IPS-18c (cell line): ENCODE measurements around the gene ACTN4.

Experiments
- H3K4me3 ChIP-seq: 2 replicates; pipeline ENCODE4 v1.7.0; 2013; ENCODE audit warnings: low read depth, mild to moderate bottlenecking, low read length, moderate library complexity; ENCODE audit not compliant: insufficient read depth
- H3K9me3 ChIP-seq: one replicate; pipeline ENCODE4 v1.6.1; 2013; ENCODE audit warnings: mild to moderate bottlenecking, low read length, moderate library complexity; ENCODE audit not compliant: control insufficient read depth, insufficient read depth

ACTN4 gene

DNA sequence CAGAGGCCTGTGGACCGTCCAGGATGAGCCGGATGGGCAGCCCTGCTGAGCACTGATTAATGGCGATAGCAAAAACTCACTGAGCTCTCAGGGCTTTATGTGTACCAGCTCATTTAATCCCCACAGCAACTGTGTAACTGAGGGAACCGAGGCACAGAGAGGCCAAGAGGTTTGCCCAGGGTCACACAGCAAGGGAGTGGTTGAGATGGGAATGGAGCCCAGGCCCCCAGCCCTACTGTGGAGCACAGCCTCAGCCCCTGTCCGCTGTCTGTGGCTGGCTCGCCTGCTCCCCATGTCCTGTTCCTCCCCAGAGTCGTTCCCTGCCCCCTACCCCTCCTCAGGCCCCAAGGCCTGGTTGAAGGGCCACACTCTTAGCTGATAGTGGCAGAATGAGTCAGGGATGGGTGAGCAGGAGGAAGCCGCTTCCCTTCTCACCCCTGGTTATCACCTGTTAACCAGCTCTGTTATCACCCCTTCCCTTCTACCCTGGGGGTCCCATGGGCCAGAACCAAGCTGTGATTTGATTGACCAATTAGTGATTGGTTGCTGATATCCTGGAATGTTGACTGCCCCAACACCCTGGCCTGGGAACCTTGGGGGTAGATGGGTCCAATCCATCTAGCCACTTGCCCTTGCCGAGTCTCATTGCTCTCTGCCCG lies 75.6 kb downstream of the ACTN4 start:
- H3K9me3 ChIP-seq, result peaks cover 2% of the 10 kb centered on the region
- H3K4me3 ChIP-seq, result no peak overlapping the region

DNA sequence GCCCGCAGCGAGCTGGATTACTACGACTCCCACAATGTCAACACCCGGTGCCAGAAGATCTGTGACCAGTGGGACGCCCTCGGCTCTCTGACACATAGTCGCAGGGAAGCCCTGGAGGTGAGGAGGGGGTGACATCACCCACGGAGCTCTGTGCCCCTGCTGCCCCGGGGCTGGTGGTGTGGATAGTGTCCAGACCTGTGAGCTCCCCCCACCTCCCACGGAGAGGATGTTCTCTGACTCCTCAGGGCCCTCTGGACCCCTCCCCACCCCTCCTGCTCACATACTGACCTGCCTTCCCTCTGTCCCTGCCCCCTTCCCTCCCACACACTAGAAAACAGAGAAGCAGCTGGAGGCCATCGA lies 76.1 kb downstream of the ACTN4 start:
- Histone ChIP-seq H3K9me3 (peaks cover 2% of the 10 kb centered on the region), H3K4me3 (no peak overlapping the region)

DNA sequence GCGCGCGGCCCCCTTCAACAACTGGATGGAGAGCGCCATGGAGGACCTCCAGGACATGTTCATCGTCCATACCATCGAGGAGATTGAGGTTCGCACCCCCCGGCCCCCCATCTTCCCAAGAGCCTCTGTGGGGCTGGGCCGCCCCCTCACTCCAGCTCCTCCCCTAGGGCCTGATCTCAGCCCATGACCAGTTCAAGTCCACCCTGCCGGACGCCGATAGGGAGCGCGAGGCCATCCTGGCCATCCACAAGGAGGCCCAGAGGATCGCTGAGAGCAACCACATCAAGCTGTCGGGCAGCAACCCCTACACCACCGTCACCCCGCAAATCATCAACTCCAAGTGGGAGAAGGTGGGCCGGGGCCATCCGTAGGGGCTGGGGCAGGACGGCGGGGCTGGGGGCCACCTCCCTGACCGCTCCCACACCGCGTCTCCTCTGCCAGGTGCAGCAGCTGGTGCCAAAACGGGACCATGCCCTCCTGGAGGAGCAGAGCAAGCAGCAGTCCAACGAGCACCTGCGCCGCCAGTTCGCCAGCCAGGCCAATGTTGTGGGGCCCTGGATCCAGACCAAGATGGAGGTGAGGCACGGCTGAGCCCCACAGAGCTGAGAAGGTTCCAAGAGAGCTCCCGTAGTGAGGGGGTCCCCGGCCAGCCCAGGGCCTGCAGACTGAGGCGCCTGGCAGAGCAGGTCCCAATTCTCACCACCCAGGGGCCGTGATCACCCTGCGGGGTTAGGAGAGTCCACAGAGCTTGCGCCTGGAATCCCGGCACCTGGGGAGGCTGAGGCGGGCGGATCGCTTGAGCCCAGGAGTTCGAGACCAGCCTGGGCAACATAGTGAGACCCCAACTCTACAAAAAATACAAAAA lies 76.8 kb downstream of the ACTN4 start:
- H3K4me3 ChIP-seq, result no peak overlapping the region
- H3K9me3 ChIP-seq, result peaks cover 1% of the 10 kb centered on the region

- Histone ChIP-seq H3K4me3 (no peak overlapping the region), H3K9me3 (no peaks in the 10 kb centered on the region)
Measured at GRCh38 chr19:38725469-38726283, 78.2 kb downstream of the ACTN4 start.

- no peak overlapping the region for H3K4me3 ChIP-seq
- H3K9me3 ChIP-seq, result no peaks in the 10 kb centered on the region
Measured at GRCh38 chr19:38726284-38726673, 78.8 kb downstream of the ACTN4 start.

- Histone ChIP-seq H3K9me3 (no peaks in the 10 kb centered on the region), H3K4me3 (no peak overlapping the region)
Measured at GRCh38 chr19:38726761-38727301, 79.4 kb downstream of the ACTN4 start.

DNA sequence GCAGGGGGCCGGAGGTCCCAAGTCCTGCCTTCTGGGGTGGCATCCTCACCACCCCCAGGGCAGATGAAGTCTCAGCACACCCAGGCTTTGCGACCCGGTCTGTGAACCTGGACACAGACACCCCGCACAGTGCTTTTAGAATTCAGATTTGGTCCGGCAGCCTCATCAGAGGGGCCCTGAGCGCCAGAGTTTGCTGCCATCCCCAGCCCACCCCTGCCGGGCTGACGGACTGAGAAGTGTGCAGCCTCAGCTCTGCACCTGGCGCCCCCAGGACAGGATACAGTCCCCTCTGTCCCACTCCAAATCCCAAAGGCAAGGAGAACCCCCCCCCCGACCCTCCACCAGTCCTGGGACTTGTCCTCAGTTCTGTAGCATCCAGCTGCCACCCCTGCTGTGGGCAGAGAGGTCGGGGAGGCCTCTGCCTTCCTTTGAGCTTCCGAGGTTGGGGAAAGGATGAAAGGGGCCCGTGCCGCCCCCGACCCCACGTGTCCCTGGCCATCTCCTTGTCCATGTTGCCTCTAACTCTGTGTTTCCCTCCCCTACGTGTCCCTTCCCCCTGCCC lies 79.9 kb downstream of the ACTN4 start:
- Histone ChIP-seq H3K4me3 (no peak overlapping the region), H3K9me3 (no peaks in the 10 kb centered on the region)

GRCh38 chr19:38727868-38728660 lies 80.6 kb downstream of the ACTN4 start:
- Histone ChIP-seq H3K4me3 (no peak overlapping the region), H3K9me3 (no peaks in the 10 kb centered on the region)

- Histone ChIP-seq H3K9me3 (no peaks in the 10 kb centered on the region), H3K4me3 (no peak overlapping the region)
Measured at GRCh38 chr19:38728752-38729541, 81.5 kb downstream of the ACTN4 start.

DNA sequence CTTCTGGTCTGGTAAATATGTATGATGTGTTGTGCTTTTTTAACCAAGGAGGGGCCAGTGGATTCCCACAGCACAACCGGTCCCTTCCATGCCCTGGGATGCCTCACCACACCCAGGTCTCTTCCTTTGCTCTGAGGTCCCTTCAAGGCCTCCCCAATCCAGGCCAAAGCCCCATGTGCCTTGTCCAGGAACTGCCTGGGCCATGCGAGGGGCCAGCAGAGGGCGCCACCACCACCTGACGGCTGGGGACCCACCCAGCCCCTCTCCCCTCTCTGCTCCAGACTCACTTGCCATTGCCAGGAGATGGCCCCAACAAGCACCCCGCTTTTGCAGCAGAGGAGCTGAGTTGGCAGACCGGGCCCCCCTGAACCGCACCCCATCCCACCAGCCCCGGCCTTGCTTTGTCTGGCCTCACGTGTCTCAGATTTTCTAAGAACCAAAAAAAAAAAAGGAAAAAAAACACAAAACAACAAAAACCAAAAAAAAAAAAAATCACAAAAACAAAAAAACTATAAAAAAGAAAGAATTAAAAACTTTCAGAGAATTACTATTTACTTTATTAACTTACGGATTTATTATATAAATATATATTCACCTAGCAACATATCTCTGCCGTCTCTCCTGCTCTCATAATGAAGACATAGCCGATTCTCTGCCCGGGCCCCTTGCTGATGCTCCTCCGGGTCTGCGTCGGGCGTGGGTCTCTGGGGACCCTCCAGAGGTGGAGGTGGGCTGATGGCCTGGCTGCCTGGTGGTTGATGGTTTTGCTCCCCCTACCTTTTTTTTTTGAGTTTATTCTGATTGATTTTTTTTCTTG lies 82.4 kb downstream of the ACTN4 start:
- no peaks in the 10 kb centered on the region for H3K9me3 ChIP-seq
- H3K4me3 ChIP-seq, result no peak overlapping the region

GRCh38 chr19:38730470-38730730 lies 83.0 kb downstream of the ACTN4 start:
- H3K4me3 ChIP-seq, result no peak overlapping the region
- no peaks in the 10 kb centered on the region for H3K9me3 ChIP-seq

- Histone ChIP-seq H3K9me3 (no peaks in the 10 kb centered on the region), H3K4me3 (no peak overlapping the region)
Measured at GRCh38 chr19:38730731-38731589, 83.5 kb downstream of the ACTN4 start.

DNA sequence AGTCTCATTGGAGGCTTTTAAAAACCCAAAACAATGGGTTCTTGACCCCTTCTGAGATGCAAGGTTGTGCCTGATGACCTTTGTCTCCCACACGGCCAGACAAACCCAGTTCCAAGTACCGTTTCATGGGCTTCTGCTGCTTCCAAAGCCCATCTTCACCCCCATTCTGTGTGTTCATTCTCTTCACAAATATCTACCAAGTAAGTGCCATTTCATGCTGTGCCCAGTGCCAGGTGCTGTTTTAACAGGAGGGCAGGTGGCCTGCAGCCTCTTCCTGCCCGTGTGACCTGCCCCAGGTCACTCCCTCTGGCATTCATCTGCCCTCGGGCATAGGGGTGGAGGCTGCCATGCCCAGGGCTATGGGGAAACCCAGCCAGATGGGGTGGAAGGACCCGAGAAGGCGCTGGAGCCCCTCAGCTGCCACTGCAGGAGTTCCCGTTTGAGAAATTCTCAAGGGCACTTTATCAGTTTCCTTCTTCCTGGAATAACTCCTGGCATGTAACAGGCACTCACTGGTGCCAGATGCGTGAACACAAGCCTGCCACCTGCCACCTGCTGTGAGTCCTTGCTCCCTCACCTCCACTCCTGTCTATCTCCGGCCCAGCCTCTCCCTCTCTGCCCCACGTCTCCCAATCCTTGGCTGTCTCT lies 84.3 kb downstream of the ACTN4 start:
- Histone ChIP-seq H3K9me3 (no peaks in the 10 kb centered on the region), H3K4me3 (no peak overlapping the region)

DNA sequence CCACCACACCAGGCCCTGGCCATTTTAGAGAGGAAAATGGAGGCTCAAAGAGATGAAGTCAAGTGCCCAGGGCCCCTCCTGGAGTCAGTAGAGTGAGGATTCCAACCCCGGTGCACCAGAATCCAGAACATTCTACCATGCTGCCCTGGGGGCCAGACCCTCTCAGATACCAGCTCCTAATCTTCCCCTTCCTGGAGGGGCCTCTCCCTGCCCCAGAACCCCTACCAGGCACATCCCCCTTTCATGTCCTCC lies 85.7 kb downstream of the ACTN4 start:
- Histone ChIP-seq H3K4me3 (no peak overlapping the region), H3K9me3 (no peaks in the 10 kb centered on the region)
